MM.1S (cell line): ENCODE results near the gene GATAD2A.

Source experiments
- CTCF ChIP-seq: fragments of 300-600 bp; sonication (generic); IDR thresholded peaks from 2 replicates; pipeline ENCODE4 v1.5.1; 2016; ENCODE audit warnings: antibody characterized with exemption, low read length, mixed read lengths
- EZH2 ChIP-seq: fragments of 300-600 bp; sonication (generic); optimal IDR thresholded peaks from 2 replicates; pipeline ENCODE3; 2017; ENCODE audit warnings: low read depth, mild to moderate bottlenecking, antibody characterized with exemption, low read length, mixed read lengths
- EZH2phosphoT487 ChIP-seq: fragments of 300-600 bp; sonication (generic); IDR thresholded peaks from 2 replicates; pipeline ENCODE4 v1.6.1; 2018; ENCODE audit warnings: antibody characterized with exemption, low read length

DNA sequence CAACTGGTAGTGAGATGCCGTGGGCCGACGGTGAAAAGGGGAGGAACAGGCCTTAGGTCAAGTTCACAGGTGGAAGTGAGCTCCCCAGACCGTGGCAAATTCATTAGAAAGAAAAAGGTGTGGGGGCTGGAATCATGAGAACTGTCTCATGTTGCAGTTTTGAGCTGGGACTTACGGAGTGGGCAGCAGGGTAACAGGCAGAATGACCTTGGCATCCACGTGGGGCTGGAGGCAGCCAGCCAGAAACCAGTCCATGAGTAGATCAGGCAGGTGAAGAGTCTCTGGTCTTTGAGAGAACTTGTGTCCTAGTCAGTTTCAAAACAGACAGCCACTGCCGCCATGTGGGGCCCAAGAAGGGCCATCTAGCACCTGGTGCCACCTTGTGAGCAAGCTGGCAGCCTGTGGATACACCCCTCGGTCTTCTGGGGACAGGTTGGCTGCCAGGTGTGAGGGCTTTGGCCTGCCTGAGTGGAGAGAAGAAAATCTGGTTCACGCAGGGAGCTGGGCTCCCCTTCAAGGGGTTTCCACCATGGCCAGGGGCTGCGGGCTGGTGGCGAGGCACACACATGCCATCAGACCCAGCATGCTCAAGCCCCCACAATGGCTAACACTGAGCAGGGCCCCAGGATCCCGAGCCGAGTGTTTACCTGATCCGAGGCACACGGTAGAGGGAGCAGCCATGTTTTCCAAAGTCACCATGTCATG lies 86.0 kb downstream of the GATAD2A start:
- TF ChIP-seq CTCF, result no peak
- TF ChIP-seq EZH2, result no peak
- no peak for TF ChIP-seq EZH2phosphoT487
